Keratinocyte (primary cell): ENCODE measurements around the gene LSM10.

ENCODE experiments used
- CTCF ChIP-seq, 3 experiments: IDR thresholded peaks in 1 of 3; conservative IDR thresholded peaks in 1 of 3; optimal IDR thresholded peaks in 1 of 3; 2 replicates in 2 of 3; 3 replicates in 1 of 3; pipeline versions ENCODE3 to v1.5.1; 2011; ENCODE audit warnings: low read length in 3 of 3, mild to moderate bottlenecking in 3 of 3, moderate library complexity in 2 of 3, control low read depth in 1 of 3, inconsistent platforms in 1 of 3; ENCODE audit not compliant: insufficient read depth in 2 of 3; ENCODE audit errors: extremely low read depth in 1 of 3
- EZH2 ChIP-seq: IDR thresholded peaks from one replicate; pipeline ENCODE4 v1.6.1; 2012; ENCODE audit warnings: inconsistent platforms, mild to moderate bottlenecking, low read length, moderate library complexity

GRCh38 chr1:36380782-36381181, 16.9 kb downstream of the LSM10 start:
- no peak for TF ChIP-seq CTCF (optimal IDR thresholded peaks at IDR 0.05 in 1 of 3, IDR thresholded peaks at IDR 0.05 in 1 of 3, conservative IDR thresholded peaks at IDR 0.05 in 1 of 3; ENCODE audit: extremely low read depth in 1 of 3, insufficient read depth in 2 of 3, low read length in 3 of 3)
- no peak for TF ChIP-seq EZH2
